Calu3 (cell line): ENCODE results near the gene SMAP1. TPM values are rescaled to one million over a fixed set of nuclear protein-coding genes. Genes with fewer than 3 reads are reported as not detected.

Experiments used
- BruUV-seq: library from RNA; stranded (reverse); fragments of 400-500 nt; replicated peaks from 2 replicates; lab custom pipeline; 2021; lab: Mats Ljungman, UMichigan
- CTCF ChIA-PET: fragments of 300-600 bp; sonication (Branson Sonifier 250); formaldehyde crosslinking; loops from one replicate; lab custom pipeline; 2022; ENCODE audit warnings: antibody characterized with exemption; lab: Charles Lee
- DNase-seq: peaks from one replicate; pipeline ENCODE4 v3.0.0; 2022
- H3K27ac Mint-ChIP-seq: one replicate; pipeline ENCODE4 v1.8.0; 2022; ENCODE audit warnings: mixed read lengths; ENCODE audit not compliant: unreplicated experiment
- H3K27me3 Mint-ChIP-seq: one replicate; pipeline ENCODE4 v1.8.0; 2022; ENCODE audit warnings: mixed read lengths; ENCODE audit not compliant: unreplicated experiment
- H3K36me3 Mint-ChIP-seq: one replicate; pipeline ENCODE4 v1.8.0; 2022; ENCODE audit warnings: mild to moderate bottlenecking, moderate library complexity, mixed read lengths; ENCODE audit not compliant: insufficient read depth, unreplicated experiment
- H3K4me1 Mint-ChIP-seq: one replicate; pipeline ENCODE4 v1.8.0; 2022; ENCODE audit warnings: mild to moderate bottlenecking, low read depth, mixed read lengths; ENCODE audit not compliant: unreplicated experiment
- H3K4me3 Mint-ChIP-seq: one replicate; pipeline ENCODE4 v1.8.0; 2022; ENCODE audit warnings: mild to moderate bottlenecking, low read depth, moderate library complexity, mixed read lengths; ENCODE audit not compliant: unreplicated experiment
- H3K9me3 Mint-ChIP-seq: one replicate; pipeline ENCODE4 v1.8.0; 2022; ENCODE audit warnings: low read depth, mixed read lengths; ENCODE audit not compliant: unreplicated experiment
- intact Hi-C: fragments of 100-400 bp; cut with micrococcal nuclease; formaldehyde crosslinking; loops from one replicate; pipeline ENCODE4 v1.10.0; 2022; ENCODE audit not compliant: unreplicated experiment
- total RNA-seq: library from RNA; stranded (reverse); gene quantifications from 2 replicates; pipeline ENCODE4 v1.2.3, GENCODE V29; 2022
- TF ChIP-seq, protein P1 (sequence below): fragments of 200-600 bp; IDR thresholded peaks from one replicate; pipeline ENCODE4 v1.8.0; 2022; ENCODE audit warnings: antibody characterized with exemption; ENCODE audit not compliant: unreplicated experiment

SMAP1 gene
- total RNA-seq, 1 experiment from 2014 or later, result 35.7 TPM

DNA sequence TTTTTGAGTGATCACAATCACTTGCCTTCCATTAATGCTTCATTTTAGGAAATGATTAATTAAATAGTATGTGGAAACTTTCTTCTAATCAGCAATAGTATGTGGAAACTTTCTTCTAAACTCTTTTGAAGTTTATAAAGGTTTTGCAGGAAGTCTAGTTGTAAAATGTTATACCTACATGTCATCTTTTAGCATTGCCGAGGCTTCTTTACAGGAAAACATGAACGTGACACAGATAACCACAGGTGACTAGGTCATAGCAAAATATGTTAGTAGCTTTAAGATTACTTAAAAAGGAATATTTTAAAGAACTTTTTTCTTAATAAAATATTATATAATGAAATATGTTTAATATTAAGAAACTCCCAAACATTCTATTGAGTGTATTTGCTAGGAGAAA is 56.8 kb downstream of the SMAP1 start:
- H3K36me3 Mint-ChIP-seq, result no peaks in the 10 kb centered on the region
- CTCF ChIA-PET, result no interaction called here

DNA sequence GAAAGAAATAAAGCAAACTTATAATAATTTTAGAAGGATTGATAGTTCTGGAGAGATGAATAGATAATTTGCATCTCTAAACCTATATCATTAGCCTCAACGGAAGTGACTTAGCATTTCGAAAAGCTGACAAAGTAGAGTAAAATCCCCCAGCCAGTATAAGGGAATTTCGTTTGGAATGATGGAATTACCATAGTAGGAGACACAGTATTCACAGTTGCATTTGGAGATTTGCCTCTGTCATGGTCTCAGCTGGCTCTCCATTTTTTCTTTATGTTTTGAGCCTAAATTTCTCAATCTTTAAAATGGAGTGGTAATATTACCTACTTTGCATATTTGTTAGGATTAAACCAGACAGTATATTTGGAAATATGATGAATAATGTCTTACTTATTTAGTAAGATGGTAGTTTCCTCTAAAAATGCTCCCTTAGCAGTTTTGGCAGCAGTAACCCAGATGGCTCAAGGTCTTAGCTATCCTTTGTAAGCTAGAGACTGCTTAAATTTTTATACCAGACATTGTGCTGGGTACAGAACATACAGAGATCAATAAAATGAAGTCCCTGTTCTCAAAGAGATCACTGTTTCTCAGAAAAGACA is 58.2 kb downstream of the SMAP1 start:
- CTCF ChIA-PET, result interaction anchor here (0.5 kb wide), 1 partner anchor 498 kb away, joined by 8 read pairs; no protein-coding TSS in a partner anchor
- H3K27me3 Mint-ChIP-seq, result no peaks in the 10 kb centered on the region

More for the DNA sequence above, 56.8 kb downstream of the SMAP1 start:
- intact Hi-C loops, result no loop called here
- Mint-ChIP-seq H3K27ac (no peak overlapping the region), H3K27me3 (no peaks in the 10 kb centered on the region), H3K9me3 (no peaks in the 10 kb centered on the region), H3K4me3 (no peak overlapping the region), H3K4me1 (peaks cover under 1% of the 10 kb centered on the region)
- TF ChIP-seq, protein P1, sequence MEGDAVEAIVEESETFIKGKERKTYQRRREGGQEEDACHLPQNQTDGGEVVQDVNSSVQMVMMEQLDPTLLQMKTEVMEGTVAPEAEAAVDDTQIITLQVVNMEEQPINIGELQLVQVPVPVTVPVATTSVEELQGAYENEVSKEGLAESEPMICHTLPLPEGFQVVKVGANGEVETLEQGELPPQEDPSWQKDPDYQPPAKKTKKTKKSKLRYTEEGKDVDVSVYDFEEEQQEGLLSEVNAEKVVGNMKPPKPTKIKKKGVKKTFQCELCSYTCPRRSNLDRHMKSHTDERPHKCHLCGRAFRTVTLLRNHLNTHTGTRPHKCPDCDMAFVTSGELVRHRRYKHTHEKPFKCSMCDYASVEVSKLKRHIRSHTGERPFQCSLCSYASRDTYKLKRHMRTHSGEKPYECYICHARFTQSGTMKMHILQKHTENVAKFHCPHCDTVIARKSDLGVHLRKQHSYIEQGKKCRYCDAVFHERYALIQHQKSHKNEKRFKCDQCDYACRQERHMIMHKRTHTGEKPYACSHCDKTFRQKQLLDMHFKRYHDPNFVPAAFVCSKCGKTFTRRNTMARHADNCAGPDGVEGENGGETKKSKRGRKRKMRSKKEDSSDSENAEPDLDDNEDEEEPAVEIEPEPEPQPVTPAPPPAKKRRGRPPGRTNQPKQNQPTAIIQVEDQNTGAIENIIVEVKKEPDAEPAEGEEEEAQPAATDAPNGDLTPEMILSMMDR, result no peak
- BruUV-seq, result no TSS peak
- no peak for DNase-seq

DNA sequence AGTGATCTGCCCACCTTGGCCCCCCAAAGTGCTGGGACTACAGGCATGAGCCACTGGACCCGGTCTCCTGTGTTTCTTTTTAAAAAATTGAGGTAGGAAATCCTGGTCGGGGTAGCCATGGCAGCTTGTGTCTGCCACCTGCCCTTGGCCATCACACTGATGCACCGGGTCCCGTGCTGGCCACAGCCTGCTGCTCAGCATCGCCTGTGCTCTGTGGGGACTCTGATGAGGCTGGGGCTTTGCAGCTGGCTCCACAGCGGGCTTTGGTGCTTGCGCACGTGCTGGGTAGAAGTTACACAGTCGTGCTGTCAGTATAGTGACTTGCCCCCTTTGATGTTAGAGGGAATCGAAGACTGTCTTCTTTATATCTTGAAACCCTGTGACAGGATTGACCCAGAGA is 66.7 kb downstream of the SMAP1 start:
- no peak overlapping the region for H3K27ac Mint-ChIP-seq
- H3K36me3 Mint-ChIP-seq, result peaks cover 7% of the 10 kb centered on the region
- no TSS peak for BruUV-seq
- DNase-seq, result no peak
- intact Hi-C loops, result no loop called here
- TF ChIP-seq, protein P1, result no peak
- CTCF ChIA-PET, result no interaction called here
- H3K27me3 Mint-ChIP-seq, result no peaks in the 10 kb centered on the region
- H3K9me3 Mint-ChIP-seq, result no peaks in the 10 kb centered on the region
- H3K4me1 Mint-ChIP-seq, result peaks cover 9% of the 10 kb centered on the region
- H3K4me3 Mint-ChIP-seq, result no peak overlapping the region

More for the DNA sequence above, 58.2 kb downstream of the SMAP1 start:
- H3K27ac Mint-ChIP-seq, result no peak overlapping the region
- no peaks in the 10 kb centered on the region for H3K9me3 Mint-ChIP-seq
- intact Hi-C loops, result no loop called here
- no peak overlapping the region for H3K4me3 Mint-ChIP-seq
- no peak for DNase-seq
- BruUV-seq, result no TSS peak
- TF ChIP-seq, protein P1, result no peak
- peaks cover 9% of the 10 kb centered on the region for H3K4me1 Mint-ChIP-seq
- H3K36me3 Mint-ChIP-seq, result no peaks in the 10 kb centered on the region

DNA sequence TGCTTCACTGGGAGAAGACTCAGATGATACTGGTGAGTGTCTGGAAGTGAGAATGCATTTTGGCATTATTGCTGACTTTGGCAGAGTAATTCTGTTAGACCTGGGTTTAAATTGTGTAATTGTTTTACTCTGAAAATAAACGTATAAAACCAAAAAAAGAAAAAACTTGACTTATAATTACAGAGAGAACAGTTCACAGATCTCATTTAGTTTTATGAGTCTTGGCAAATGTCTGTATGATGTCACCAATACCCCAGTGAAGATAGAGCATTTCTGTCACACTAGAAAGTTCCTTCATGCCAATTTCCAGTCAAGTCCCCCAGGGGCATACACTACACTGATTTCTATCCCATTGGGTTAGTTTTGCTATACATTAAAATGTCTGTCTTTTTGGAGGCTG is 67.3 kb downstream of the SMAP1 start:
- Mint-ChIP-seq H3K36me3 (peaks cover 7% of the 10 kb centered on the region), H3K27ac (no peak overlapping the region), H3K27me3 (no peaks in the 10 kb centered on the region), H3K4me3 (no peak overlapping the region), H3K9me3 (peaks cover 3% of the 10 kb centered on the region), H3K4me1 (peaks cover 4% of the 10 kb centered on the region)
- TF ChIP-seq, protein P1, result no peak
- intact Hi-C loops, result no loop called here
- CTCF ChIA-PET, result no interaction called here
- no TSS peak for BruUV-seq
- DNase-seq, result no peak
